Suprapubic skin (tissue), 4 donors: Measurements from ENCODE around the gene MTFR1L. TPM values are rescaled to one million over a fixed set of nuclear protein-coding genes. Genes with fewer than 3 reads are reported as not detected.

Source experiments
- DNase-seq, 2 donors: peaks; one replicate each; pipeline ENCODE4 v3.0.0-alpha.2; 2019; ENCODE audit warnings: low spot score in 2 of 2
- H3K27ac ChIP-seq: fragments of 200-600 bp; sonication (generic); one replicate; pipeline ENCODE4 v1.5.1; 2019
- H3K27me3 ChIP-seq: fragments of 200-600 bp; sonication (generic); one replicate; pipeline ENCODE4 v1.5.1; 2019
- H3K36me3 ChIP-seq: fragments of 200-600 bp; sonication (generic); one replicate; pipeline ENCODE4 v1.5.1; 2019
- H3K4me1 ChIP-seq: fragments of 200-600 bp; sonication (generic); one replicate; pipeline ENCODE4 v1.5.1; 2019
- H3K4me3 ChIP-seq: fragments of 200-600 bp; sonication (generic); one replicate; pipeline ENCODE4 v1.5.1; 2019; ENCODE audit warnings: mild to moderate bottlenecking
- H3K9me3 ChIP-seq: fragments of 200-600 bp; sonication (generic); one replicate; pipeline ENCODE4 v1.5.1; 2019
- EP300 ChIP-seq: sonication (generic); formaldehyde crosslinking; IDR thresholded peaks from one replicate; pipeline ENCODE4 v1.6.1; 2017; ENCODE audit warnings: antibody characterized with exemption
- POLR2A ChIP-seq, 2 donors: fragments of 450-650 bp; IDR thresholded peaks; one replicate each; pipeline ENCODE4 v1.6.1; 2017; ENCODE audit warnings: antibody characterized with exemption in 2 of 2, mild to moderate bottlenecking in 2 of 2, moderate library complexity in 2 of 2
- POLR2AphosphoS5 ChIP-seq, 3 donors: sonication (generic); formaldehyde crosslinking; IDR thresholded peaks; one replicate each; pipeline ENCODE4 v1.6.1; 2017; ENCODE audit warnings: antibody characterized with exemption in 3 of 3
- WGBS: methylation state at CpG from one replicate; pipeline ENCODE4 v1.1.5; 2018; 5-methylcytosine and 5-hydroxymethylcytosine counted together
- total RNA-seq, 4 donors: library from RNA; depleted of rRNA; stranded (reverse); fragments of >200 nt; gene quantifications; one replicate each; pipeline ENCODE4 v1.1.0, GENCODE V29; 2016
- TF ChIP-seq, protein P1 (sequence below), 2 donors: fragments of 200-600 bp in 1 of 2; fragments of 450-650 bp in 1 of 2; sonication (generic) in 1 of 2; IDR thresholded peaks; one replicate each; pipeline ENCODE4 v1.5.1; 2016 to 2019; ENCODE audit warnings: antibody characterized with exemption in 2 of 2, mild to moderate bottlenecking in 1 of 2, moderate library complexity in 1 of 2

MTFR1L gene
- total RNA-seq, 4 donors from 2014 or later: 35.2 to 79.3 (median 48.1) TPM

- TF ChIP-seq POLR2AphosphoS5 (IDR thresholded peaks at IDR 0.05): no peak
- TF ChIP-seq, protein P1, sequence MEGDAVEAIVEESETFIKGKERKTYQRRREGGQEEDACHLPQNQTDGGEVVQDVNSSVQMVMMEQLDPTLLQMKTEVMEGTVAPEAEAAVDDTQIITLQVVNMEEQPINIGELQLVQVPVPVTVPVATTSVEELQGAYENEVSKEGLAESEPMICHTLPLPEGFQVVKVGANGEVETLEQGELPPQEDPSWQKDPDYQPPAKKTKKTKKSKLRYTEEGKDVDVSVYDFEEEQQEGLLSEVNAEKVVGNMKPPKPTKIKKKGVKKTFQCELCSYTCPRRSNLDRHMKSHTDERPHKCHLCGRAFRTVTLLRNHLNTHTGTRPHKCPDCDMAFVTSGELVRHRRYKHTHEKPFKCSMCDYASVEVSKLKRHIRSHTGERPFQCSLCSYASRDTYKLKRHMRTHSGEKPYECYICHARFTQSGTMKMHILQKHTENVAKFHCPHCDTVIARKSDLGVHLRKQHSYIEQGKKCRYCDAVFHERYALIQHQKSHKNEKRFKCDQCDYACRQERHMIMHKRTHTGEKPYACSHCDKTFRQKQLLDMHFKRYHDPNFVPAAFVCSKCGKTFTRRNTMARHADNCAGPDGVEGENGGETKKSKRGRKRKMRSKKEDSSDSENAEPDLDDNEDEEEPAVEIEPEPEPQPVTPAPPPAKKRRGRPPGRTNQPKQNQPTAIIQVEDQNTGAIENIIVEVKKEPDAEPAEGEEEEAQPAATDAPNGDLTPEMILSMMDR (IDR thresholded peaks at IDR 0.05): no peak
- TF ChIP-seq EP300: no peak
- no peak for TF ChIP-seq POLR2A (IDR thresholded peaks at IDR 0.05)
- H3K27ac ChIP-seq: no peak overlapping the region
- peaks cover 13% of the 10 kb centered on the region for H3K36me3 ChIP-seq
- H3K4me3 ChIP-seq: peak overlapping the region; percentile 60
- no peaks in the 10 kb centered on the region for H3K27me3 ChIP-seq
- 43% methylated on average over 7 of the region's 7 CpGs for WGBS
- no peaks in the 10 kb centered on the region for H3K9me3 ChIP-seq
- no peak for DNase-seq
- peaks cover 34% of the 10 kb centered on the region for H3K4me1 ChIP-seq
Observed at GRCh38 chr1:25858494-25858893, 38.7 kb downstream of the MTFR1L start.

GRCh38 chr1:25858906-25859789 is 39.4 kb downstream of the MTFR1L start, which contains the start of gene AUNIP:
TSS of gene AUNIP (minus strand) at chr1:25859457. CDS start at chr1:25859357, 100 bp downstream.
- H3K9me3 ChIP-seq: no peaks in the 10 kb centered on the region
- peaks cover 37% of the 10 kb centered on the region for H3K4me1 ChIP-seq
- no peaks in the 10 kb centered on the region for H3K27me3 ChIP-seq
- peak; percentile 88 to 91 for DNase-seq
- TF ChIP-seq POLR2AphosphoS5 (IDR thresholded peaks at IDR 0.05): peak in 1 of 3 donors; percentile 58
- TF ChIP-seq POLR2A (IDR thresholded peaks at IDR 0.05): peak in 1 of 2 donors; percentile 36
- TF ChIP-seq, protein P1 (IDR thresholded peaks at IDR 0.05): no peak
- TF ChIP-seq EP300: no peak
- WGBS: 3% methylated on average over 57 of the region's 77 CpGs
- H3K36me3 ChIP-seq: peaks cover 15% of the 10 kb centered on the region
- H3K27ac ChIP-seq: peak within 1 kb of the TSS; percentile 67
- peak within 1 kb of the TSS; percentile 60 for H3K4me3 ChIP-seq

GRCh38 chr1:25861316-25862286 is 41.8 kb downstream of the MTFR1L start:
- Histone ChIP-seq H3K27me3 (no peaks in the 10 kb centered on the region), H3K9me3 (no peaks in the 10 kb centered on the region), H3K4me1 (peaks cover 37% of the 10 kb centered on the region), H3K36me3 (peaks cover 15% of the 10 kb centered on the region), H3K4me3 (no peak overlapping the region), H3K27ac (no peak overlapping the region)
- WGBS: 81% methylated on average over 16 of the region's 16 CpGs
- no peak for TF ChIP-seq EP300
- TF ChIP-seq POLR2A (IDR thresholded peaks at IDR 0.05): no peak
- TF ChIP-seq, protein P1 (IDR thresholded peaks at IDR 0.05): no peak
- TF ChIP-seq POLR2AphosphoS5 (IDR thresholded peaks at IDR 0.05): no peak
- no peak for DNase-seq

GRCh38 chr1:25862785-25863485 is 43.2 kb downstream of the MTFR1L start:
- Histone ChIP-seq H3K36me3 (peaks cover 15% of the 10 kb centered on the region), H3K4me3 (no peak overlapping the region), H3K9me3 (no peaks in the 10 kb centered on the region), H3K27me3 (no peaks in the 10 kb centered on the region), H3K27ac (no peak overlapping the region), H3K4me1 (peaks cover 44% of the 10 kb centered on the region)
- WGBS: 77% methylated on average over 20 of the region's 20 CpGs
- no peak for TF ChIP-seq POLR2AphosphoS5 (IDR thresholded peaks at IDR 0.05)
- TF ChIP-seq EP300: no peak
- TF ChIP-seq, protein P1 (IDR thresholded peaks at IDR 0.05): no peak
- TF ChIP-seq POLR2A (IDR thresholded peaks at IDR 0.05): no peak
- no peak for DNase-seq
